ENCODE measurements around the gene SORCS2. TPM values are rescaled to one million over a fixed set of nuclear protein-coding genes. Genes with fewer than 3 reads are reported as not detected.

Gene SORCS2
- total RNA-seq, 1 experiment from 2014 or later = not detected

GRCh38 chr4:7172508-7172907 lies 19.8 kb upstream of the SORCS2 start:
- Mint-ChIP-seq H3K27ac (ENCODE audit: low read depth, unreplicated experiment) (no peak overlapping the region), H3K9me3 (ENCODE audit: unreplicated experiment) (no peaks in the 10 kb centered on the region), H3K4me3 (ENCODE audit: unreplicated experiment) (no peak overlapping the region), H3K4me1 (ENCODE audit: insufficient read depth, unreplicated experiment) (no peaks in the 10 kb centered on the region), H3K36me3 (ENCODE audit: insufficient read depth, unreplicated experiment) (peaks cover 7% of the 10 kb centered on the region), H3K27me3 (ENCODE audit: insufficient read depth, unreplicated experiment) (peaks cover 8% of the 10 kb centered on the region)
- ChIA-PET POLR2A (no interaction called here), CTCF (interaction anchor here (0.5 kb wide), 1 partner anchor 1423 kb away, joined by 3 read pairs; no protein-coding TSS in a partner anchor)
- no peak for TF ChIP-seq CTCF (IDR thresholded peaks at IDR 0.05; ENCODE audit: unreplicated experiment)
- BruUV-seq (replicated peaks) = no TSS peak
- intact Hi-C loops (cut with micrococcal nuclease) = no loop called here
- no peak for DNase-seq (ENCODE audit: unreplicated experiment)

- no peaks in the 10 kb centered on the region for H3K4me1 Mint-ChIP-seq (ENCODE audit: insufficient read depth, unreplicated experiment)
- intact Hi-C loops (cut with micrococcal nuclease) = no loop called here
- BruUV-seq (replicated peaks) = no TSS peak
- H3K27me3 Mint-ChIP-seq (ENCODE audit: insufficient read depth, unreplicated experiment) = peaks cover 12% of the 10 kb centered on the region
- ChIA-PET CTCF (interaction anchor here (0.5 kb wide), 1 partner anchor 1424 kb away, joined by 3 read pairs; no protein-coding TSS in a partner anchor), POLR2A (no interaction called here)
- no peak for DNase-seq (ENCODE audit: unreplicated experiment)
- no peak for TF ChIP-seq CTCF (IDR thresholded peaks at IDR 0.05; ENCODE audit: unreplicated experiment)
- H3K9me3 Mint-ChIP-seq (ENCODE audit: unreplicated experiment) = no peaks in the 10 kb centered on the region
- H3K4me3 Mint-ChIP-seq (ENCODE audit: unreplicated experiment) = no peak overlapping the region
- peaks cover 7% of the 10 kb centered on the region for H3K36me3 Mint-ChIP-seq (ENCODE audit: insufficient read depth, unreplicated experiment)
- no peak overlapping the region for H3K27ac Mint-ChIP-seq (ENCODE audit: low read depth, unreplicated experiment)
These were observed 19.4 kb upstream of the SORCS2 start for GRCh38 chr4:7172946-7173345.

- CTCF ChIA-PET = interaction anchor here (0.7 kb wide), 1 partner anchor 8 kb away, joined by 3 read pairs; no protein-coding TSS in a partner anchor
- intact Hi-C loops (cut with micrococcal nuclease) = no loop called here
- H3K36me3 Mint-ChIP-seq (ENCODE audit: insufficient read depth, unreplicated experiment) = peaks cover 7% of the 10 kb centered on the region
- no peak for DNase-seq (ENCODE audit: unreplicated experiment)
- no peak for TF ChIP-seq CTCF (IDR thresholded peaks at IDR 0.05; ENCODE audit: unreplicated experiment)
- H3K4me1 Mint-ChIP-seq (ENCODE audit: insufficient read depth, unreplicated experiment) = no peaks in the 10 kb centered on the region
- H3K27ac Mint-ChIP-seq (ENCODE audit: low read depth, unreplicated experiment) = no peak overlapping the region
- H3K27me3 Mint-ChIP-seq (ENCODE audit: insufficient read depth, unreplicated experiment) = peaks cover 12% of the 10 kb centered on the region
- H3K4me3 Mint-ChIP-seq (ENCODE audit: unreplicated experiment) = no peak overlapping the region
- H3K9me3 Mint-ChIP-seq (ENCODE audit: unreplicated experiment) = peaks cover under 1% of the 10 kb centered on the region
- no TSS peak for BruUV-seq (replicated peaks)
- POLR2A ChIA-PET = no interaction called here
These were observed 18.4 kb upstream of the SORCS2 start for GRCh38 chr4:7173841-7174449.

GRCh38 chr4:7179158-7179557 lies 13.2 kb upstream of the SORCS2 start:
- no peak for DNase-seq (ENCODE audit: unreplicated experiment)
- Mint-ChIP-seq H3K9me3 (ENCODE audit: unreplicated experiment) (peaks cover 10% of the 10 kb centered on the region), H3K36me3 (ENCODE audit: insufficient read depth, unreplicated experiment) (no peaks in the 10 kb centered on the region), H3K27me3 (ENCODE audit: insufficient read depth, unreplicated experiment) (peaks cover 12% of the 10 kb centered on the region), H3K4me1 (ENCODE audit: insufficient read depth, unreplicated experiment) (no peaks in the 10 kb centered on the region), H3K4me3 (ENCODE audit: unreplicated experiment) (no peak overlapping the region), H3K27ac (ENCODE audit: low read depth, unreplicated experiment) (no peak overlapping the region)
- intact Hi-C loops (cut with micrococcal nuclease) = no loop called here
- POLR2A ChIA-PET = no interaction called here
- CTCF ChIA-PET = interaction anchor here (1.2 kb wide), 1 partner anchor 12 kb away, joined by 3 read pairs; no protein-coding TSS in a partner anchor
- no peak for TF ChIP-seq CTCF (IDR thresholded peaks at IDR 0.05; ENCODE audit: unreplicated experiment)
- no TSS peak for BruUV-seq (replicated peaks)

All from MCF 10A (cell line).